GM18502 (cell line): ENCODE data around the gene CTNNA3.

Source experiments
- ATAC-seq: cut with Tn5 transposase; IDR thresholded peaks from one replicate; pipeline ENCODE4 v1.9.1; 2021; ENCODE audit warnings: mild to moderate bottlenecking; ENCODE audit not compliant: unreplicated experiment, poor library complexity

CTNNA3 gene

DNA sequence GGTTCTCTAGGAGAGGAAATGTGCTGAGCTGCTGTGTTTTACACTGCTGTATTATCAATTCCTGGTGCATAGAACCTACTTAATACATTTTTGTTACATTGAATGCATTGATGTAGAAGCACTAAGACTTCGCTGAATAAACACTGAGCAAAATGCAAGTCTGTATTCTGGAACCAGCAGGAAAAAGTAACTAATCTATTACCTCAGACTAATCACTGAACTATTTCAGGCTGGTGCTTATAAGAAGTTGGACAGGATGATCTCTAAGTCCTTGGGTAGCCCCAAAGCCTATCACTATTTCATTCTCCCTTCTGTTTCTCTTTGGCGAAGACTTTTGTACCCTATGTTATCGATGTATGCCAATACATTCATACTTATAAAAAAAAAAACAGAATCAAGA, 857.3 kb downstream of the CTNNA3 start:
- no peak for ATAC-seq

DNA sequence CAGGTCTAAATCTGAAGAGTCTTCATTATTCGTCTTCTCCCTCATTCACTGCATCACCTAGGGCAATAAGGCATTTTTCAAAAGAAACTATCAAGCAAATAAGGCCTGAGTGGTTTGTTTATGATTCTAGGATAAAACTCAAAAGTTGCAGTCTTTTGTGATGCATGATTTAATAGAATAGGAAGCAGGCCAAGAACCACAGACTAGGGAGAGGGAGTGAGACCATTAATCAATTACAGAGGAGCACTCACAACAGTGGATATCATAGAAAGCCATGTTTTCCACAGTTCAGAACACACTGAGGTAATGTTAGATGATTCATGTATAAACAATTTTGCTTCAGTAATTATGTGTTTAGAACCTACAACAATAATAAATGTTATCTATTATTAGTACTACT, 858.0 kb downstream of the CTNNA3 start:
- no peak for ATAC-seq

DNA sequence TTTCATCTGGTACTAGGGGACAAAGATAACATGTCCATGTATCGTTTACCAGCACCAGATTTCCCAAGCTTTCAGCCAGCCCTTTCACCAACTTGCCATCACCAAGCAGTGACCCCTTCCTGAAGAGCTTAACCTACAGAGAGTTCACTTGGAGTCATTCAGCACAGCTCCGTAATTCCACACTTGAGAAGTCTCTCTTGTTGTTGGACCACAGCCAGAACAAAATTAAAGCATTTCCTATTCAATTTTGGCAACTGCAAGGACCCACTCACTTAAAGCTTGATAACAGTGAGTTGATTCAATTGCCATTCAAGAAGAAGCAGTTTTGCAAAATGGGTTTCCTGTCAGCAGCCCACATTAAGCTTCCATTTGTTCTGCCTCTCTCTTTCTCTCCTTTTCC, 858.7 kb downstream of the CTNNA3 start:
- ATAC-seq: no peak

DNA sequence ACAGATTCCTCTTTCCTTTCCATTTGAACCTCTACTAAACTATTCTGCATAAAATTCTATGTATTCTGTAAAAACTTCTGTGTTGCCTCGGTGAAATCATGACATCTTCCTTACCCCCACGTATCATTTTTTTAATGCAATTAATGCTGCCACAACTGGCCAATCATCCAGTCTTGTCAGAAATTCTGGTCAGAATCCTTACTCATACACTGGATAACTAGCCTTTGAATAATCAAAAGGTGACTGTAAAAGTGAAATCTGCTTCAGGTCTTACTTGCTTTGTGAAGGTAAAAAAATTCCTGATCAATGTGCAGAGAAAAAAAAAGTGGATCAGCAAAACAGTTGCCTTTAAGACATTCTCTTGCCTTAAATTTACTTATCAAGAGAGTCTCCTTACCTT, 859.2 kb downstream of the CTNNA3 start:
- ATAC-seq: no peak

DNA sequence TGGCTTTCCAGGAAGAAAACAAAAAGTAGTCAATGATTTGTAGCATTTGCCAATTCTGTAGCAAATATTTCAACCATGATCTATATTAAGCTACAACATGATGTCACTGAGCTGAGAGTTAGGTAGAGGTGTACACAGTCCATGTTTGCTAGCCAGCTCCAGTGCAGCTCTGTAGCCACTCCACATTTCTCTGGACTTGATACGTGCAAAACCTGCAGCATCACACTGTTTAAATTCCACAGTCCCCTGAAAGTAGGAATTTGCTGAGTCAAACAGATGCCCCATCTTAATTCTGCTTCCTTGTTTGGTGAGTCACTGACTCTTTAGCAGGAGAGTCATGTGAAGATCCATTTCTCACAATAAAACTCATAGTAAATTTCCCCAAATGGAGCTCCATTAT, 859.9 kb downstream of the CTNNA3 start:
- no peak for ATAC-seq

DNA sequence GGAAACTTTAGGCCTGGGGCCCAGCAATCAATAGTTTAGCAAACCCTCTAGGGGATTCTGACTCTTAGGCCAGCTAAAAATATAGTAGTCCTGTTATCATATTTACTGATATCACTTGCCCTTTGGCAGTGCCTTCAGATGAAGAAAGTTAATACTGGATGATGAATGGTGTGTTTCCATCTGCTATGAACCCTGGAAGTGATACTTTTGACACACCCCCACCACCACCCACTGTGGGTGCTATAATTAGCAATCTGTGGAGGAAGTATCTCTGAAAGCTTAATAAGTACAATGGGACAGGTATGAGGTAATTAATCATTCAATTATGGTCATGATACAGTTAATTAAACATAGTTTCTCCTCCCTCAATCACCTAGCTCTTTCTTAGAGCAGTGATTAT, 860.6 kb downstream of the CTNNA3 start:
- no peak for ATAC-seq

DNA sequence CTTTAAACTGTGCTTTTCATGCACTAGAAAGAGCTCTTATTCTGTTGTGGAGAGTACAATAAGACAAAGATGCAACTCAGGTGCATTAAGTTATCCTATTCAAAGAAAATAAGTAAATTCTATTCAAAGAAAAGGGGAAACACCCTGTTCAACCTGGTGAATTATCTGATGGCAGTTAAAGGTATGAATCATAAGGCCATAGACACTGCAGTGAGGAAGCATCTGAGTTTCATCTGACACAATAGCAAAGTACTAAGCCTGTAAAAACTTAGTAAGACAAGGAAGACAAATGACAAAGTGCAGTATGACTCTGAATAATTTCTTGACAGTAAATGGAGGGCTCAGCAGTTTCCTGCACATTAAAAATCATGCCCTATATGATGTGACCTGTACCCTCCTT, 861.2 kb downstream of the CTNNA3 start:
- no peak for ATAC-seq

DNA sequence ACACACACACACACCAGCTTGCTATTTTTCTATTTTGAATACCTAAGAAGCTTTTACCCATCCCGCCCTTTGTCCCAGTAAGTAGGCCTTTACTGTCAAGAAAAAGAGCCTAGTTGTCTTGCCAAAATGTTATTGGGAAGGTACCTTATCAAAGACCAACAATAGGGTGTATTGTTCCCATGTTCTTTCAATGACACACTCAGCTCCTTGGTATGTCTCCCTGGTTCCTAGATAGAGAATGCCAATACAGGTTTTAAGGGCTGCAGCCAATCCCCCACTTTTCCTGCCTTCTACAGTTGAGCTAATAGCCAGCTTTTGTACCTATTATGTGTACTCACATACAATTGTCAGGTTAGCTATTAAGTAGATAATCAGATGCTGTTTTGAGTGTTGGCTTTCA, 862.1 kb downstream of the CTNNA3 start:
- ATAC-seq: no peak

DNA sequence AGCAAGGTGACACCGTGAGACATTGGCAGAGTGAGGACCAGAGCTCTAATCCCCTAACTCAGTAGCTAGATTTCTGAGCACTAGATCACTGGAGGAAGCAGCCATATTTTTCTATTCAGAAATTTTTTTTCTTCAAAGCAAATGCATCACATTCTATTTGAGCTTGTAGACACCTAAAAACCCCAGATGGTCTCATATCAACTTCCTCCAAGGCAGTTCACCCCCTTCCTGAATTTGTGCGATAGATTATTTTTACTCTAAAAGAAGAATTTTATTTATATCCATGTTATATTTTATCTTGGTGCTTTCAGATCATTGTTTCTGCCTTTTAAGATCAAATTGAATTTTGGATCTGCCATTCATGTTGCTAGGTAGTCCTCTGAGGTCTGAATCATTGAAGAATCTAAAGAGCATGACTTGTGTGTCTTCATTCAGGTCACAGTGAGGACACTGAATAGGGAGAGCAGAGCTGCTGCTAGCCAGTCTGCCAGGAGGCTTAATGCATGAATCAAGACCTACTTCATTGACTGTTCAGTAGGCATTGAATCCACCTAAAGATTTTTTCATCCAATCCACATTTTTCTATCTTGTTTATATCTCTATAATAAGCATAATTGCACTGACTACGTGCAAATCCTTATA, 863.1 kb downstream of the CTNNA3 start:
- no peak for ATAC-seq

DNA sequence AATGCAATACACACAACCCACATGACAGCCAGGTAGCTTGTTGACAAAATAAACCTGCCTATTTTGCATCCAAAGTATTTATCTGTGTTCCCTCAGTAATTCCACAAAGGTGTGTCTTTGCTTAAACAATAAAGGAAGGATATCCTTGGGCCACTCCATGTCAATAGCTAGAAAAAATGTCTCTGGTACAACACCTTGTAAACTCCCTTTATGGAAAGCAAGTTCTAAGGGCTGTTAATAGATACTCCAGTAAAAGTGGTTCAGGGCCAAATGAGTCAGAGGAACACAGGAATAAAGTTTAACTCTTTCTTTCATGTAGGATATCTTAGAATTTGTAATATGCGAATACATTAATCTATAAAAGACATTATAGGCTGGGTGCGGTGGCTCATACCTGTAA, 867.0 kb downstream of the CTNNA3 start:
- ATAC-seq: no peak

DNA sequence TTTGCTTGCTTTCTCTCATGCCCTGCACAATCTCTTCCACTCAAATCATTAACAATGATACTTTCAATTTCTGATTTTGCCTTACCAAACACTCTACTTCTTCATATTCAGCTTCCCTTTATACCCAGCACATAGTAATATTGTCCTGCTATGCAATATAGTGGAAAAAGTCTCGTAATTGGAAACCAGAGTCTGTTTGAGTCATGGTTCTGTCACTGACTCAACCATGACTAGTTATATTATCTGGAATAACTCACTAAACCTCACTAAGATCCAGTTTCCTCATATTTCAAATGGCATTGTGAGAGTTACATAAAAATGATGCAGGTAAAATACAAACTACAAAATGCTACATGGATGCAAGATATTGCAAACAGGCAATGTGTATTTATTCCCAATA, 868.6 kb downstream of the CTNNA3 start:
- no peak for ATAC-seq

DNA sequence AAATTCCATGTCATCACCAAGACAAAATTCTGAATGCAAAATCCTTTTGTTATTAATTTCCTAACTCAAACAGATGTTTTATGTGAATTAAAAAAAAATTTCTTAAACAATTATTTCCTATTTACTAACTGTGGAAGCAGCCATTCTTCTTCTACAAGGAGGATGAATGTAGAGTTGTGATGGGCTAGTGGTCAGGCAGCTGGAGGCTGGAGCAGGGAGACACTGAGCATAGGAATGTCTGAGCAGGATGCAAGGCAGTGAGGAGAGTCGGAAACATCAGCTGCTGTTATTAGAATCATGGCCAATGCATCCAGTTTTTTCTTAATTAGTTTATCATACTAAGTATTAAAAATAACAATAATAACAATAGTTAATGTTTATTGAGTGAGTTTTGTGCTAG, 872.7 kb downstream of the CTNNA3 start:
- ATAC-seq: no peak

DNA sequence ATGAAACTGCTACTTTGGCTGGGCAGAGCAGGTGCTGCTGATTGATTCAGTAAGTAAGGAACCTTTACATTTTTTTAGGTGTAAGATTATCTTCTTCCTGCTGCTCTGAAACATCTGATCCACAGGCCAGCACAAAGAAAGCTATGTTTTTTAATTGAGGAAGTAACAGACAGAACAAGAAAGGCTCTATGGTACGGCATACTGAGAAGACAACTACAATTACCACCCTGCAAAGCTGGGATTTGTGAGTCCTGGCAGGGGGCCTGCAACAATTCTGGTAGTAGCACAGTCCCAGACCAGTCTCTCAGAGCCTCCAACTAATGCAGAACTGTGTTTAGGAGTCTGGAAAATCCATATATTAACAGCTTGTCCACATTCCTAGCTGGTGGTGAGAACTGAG, 873.2 kb downstream of the CTNNA3 start:
- ATAC-seq: no peak

DNA sequence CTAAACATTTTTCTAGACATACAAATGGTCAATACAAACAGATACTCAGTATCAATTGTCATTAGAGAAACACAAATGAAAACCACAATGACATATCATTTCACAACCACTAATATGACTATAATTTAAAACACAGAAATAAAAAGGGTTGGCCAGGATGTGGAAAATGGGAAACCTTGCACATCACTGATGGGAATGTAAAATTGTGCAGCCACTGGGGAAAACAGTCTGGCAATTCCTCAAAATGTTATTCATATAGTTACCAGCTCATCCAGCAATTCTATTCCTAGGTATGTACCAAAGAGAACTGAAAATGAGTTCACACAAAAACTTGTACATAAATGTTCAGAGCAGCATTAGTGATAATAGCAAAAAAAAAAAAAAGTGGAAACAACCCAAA, 876.3 kb downstream of the CTNNA3 start:
- ATAC-seq: no peak

DNA sequence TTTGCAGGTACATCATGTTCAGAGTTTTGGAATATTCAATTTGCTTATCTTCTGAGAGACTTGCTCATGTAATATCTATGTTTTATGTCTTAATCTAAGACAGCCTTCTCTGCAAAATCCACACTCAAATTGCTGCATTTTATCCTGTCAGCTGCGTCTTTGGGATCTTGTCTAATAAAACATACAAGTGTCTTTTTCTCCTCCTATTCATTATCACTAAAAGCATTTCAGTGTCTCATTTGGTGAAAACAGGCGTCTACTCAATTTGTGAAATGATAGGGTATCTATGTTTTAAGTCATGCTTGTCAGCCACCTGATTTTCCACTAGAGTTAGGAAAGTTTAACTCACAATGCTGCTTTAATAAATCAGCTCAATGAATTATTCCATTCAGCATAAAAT, 882.9 kb downstream of the CTNNA3 start:
- ATAC-seq: no peak

DNA sequence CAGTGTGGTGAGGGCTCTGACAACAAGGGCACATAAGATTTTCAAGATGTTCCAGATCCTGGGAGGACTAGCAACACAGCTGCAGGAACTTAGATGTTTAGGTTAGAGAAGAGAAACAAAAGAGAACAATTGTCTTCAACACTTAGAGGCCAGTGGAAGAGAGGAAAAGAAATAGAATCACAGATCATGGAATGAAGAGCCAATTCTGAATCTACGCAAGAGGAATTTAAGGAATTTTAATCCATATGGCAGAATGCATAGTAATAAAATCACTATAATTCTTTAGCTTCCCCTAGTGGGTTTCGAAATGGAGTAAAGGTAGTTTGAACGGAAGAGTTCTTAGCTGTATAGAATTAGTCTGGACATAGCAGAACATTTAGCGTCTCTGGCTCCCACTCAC, 884.8 kb downstream of the CTNNA3 start:
- ATAC-seq: no peak

DNA sequence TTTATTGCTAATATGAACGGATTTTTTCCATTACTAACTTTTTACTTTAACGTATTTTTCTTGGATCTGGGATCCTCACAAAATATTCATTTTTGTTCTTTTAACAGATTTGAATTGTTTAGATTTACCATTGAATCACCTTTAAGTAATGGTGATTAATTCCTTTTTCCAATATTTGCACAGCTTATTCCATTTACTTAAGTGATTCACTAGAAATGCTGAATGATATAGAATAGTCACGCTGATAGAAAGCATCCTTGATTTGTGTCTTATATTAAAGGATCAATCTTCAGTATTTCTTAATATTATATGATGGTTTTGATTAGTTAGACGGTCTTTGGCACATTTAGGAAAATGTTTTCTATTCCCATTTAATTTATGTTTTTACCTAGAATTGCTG, 886.6 kb downstream of the CTNNA3 start:
- no peak for ATAC-seq

DNA sequence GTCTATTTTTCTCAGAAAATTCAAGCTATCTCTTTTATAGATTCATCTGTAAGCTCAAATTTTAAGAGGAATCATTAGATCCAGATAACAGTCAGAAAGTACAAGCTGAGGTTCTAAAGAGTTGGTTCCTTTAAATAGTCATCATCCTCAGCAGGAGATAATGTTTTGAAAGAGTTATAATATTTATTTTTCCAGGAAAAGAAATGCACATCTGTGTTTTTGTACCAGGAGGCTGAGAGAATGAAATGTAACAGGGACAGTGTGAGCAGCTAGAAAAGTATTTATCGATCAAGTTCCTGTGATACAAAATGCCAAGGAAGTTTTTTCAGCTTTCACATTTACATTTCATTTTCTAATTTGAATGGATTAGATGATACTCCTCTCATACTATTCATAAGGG, 890.4 kb downstream of the CTNNA3 start:
- ATAC-seq: no peak

DNA sequence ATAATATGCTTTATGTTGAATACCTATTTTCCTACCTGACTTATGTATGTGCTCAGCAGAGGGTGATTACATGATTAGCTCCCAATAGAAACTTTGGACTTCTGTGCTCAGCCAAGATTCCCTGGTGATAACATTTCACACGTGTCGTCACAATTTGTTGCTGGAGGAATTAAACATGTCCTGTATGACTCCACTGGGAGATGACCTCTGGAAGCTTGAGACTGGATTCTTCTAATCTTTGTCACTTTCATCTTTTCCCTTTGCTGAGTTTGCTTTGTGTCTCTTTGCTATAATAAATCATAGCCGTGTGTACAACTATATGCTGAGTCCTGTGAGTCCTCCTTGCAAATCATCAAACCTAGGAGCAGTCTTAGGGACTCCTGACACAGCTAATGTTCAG, 891.0 kb downstream of the CTNNA3 start:
- no peak for ATAC-seq

DNA sequence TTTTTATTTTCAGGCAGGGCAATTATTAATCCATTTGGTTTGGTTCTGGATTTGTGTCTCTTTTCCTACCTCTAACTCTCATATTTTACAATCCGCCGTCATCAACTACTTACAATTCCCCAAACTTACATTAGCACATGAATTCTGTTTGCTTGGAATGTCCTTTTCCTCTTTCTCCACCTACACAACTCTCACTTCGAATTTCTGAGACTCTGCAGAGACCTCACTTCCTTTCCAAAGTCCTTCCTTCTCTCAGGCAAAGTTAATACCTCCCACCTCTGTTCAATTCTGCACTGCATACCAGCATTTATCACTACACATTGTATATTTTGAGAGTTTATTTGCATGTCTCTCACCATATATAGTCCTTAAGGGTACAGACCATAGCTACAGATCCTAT, 892.8 kb downstream of the CTNNA3 start:
- ATAC-seq: no peak

DNA sequence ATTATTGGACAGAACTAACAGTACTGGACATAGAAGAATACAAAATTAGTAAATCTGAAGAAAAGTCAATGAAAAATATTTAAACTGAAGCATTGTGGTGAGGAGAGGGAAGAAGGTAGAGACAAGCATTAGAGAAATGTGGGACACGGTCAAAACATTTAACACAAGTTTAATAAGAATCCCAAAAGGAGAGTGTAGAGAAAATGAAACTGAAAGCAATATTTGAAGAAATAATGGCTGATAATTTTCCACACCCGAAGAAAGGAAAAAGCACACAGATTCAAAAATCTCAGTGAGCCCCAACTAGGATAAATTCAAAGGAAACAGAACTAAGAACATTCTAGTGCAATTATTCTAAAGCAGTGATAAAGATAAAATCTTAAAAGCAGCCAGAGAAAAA, 896.5 kb downstream of the CTNNA3 start:
- no peak for ATAC-seq

DNA sequence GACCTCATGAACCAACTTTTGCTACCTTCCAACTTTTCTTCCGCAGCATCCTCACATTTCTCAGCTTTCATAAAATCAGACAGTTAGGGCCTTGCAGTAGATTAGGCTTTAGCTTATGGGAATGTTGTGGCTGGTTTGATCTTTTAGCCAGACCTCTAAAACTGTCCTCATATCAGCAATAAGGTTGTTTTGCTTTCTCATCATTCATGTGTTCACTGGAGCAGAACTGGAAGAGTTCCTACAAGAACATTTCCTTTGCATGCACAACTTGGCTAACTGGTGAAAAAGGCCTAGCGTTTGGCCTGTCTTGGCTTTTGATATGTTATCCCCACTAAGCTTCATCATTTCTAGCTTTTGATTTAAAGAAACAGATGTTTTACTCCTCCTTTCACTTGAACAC, 900.1 kb downstream of the CTNNA3 start:
- ATAC-seq: no peak

DNA sequence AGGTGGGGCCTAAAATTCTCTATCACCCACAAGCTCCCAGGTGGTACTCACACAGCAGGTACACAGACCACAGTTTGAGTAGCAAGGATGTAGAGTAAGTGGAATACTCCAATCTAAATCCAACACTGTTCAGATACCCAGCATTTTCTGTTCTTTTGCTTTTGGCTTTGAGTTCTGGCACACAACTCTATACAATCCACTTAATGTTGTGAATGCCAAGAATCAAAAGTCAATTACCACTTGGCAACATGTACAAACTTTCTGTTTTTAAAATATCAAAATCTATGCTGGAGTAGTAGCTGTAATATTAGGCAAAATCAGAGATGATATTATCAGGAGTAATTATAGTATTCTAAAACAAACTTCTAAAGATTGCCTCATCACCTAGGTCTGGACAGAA, 903.6 kb downstream of the CTNNA3 start:
- ATAC-seq: no peak
